Colonic mucosa (tissue), 4 donors: Measurements from ENCODE around the gene JAZF1. TPM values are rescaled to one million over a fixed set of nuclear protein-coding genes. Genes with fewer than 3 reads are reported as not detected.

Source experiments
- DNase-seq: peaks from one replicate; pipeline ENCODE4 v3.0.0-alpha.2; 2020
- H3K27ac ChIP-seq: fragments of 200-600 bp; one replicate; pipeline ENCODE4 v1.8.0; 2021
- H3K27me3 ChIP-seq: fragments of 200-600 bp; one replicate; pipeline ENCODE4 v1.8.0; 2021
- H3K36me3 ChIP-seq: fragments of 200-600 bp; one replicate; pipeline ENCODE4 v1.8.0; 2021
- H3K4me1 ChIP-seq: fragments of 200-600 bp; one replicate; pipeline ENCODE4 v1.8.0; 2021; ENCODE audit warnings: mild to moderate bottlenecking
- H3K4me3 ChIP-seq: fragments of 200-600 bp; one replicate; pipeline ENCODE4 v1.8.0; 2021
- H3K9ac ChIP-seq, 2 donors: one replicate each; pipeline ENCODE4 v1.7.0; 2013; ENCODE audit warnings: control low read depth in 2 of 2, low read depth in 2 of 2, low read length in 2 of 2
- H3K9me3 ChIP-seq: fragments of 200-600 bp; one replicate; pipeline ENCODE4 v1.8.0; 2021
- intact Hi-C: fragments of 100-400 bp; cut with DNase I; formaldehyde crosslinking; loops from one replicate; pipeline ENCODE4 v1.14.1; 2022
- total RNA-seq, 2 donors: library from RNA; stranded (reverse); fragmentation: NEBNext Ultra II Directional in 1 of 2; extraction: Animal tissue kit (Norgen Biotek cat#: 25700) in 1 of 2; gene quantifications; one replicate each; pipeline ENCODE4 v1.2.1, GENCODE V29; 2021
- TF ChIP-seq, protein P1 (sequence below): fragments of 200-600 bp; IDR thresholded peaks from one replicate; pipeline ENCODE4 v1.8.0; 2022; ENCODE audit warnings: antibody characterized with exemption, mild to moderate bottlenecking
- donor health status: healthy.
- donor health status: DM: no; HTN: no; CAD: no.
- donor health status: DM: no; HTN: no; CAD: no.

The JAZF1 gene
- total RNA-seq, 2 donors from 2014 or later: 1.8 to 10.1 TPM

DNA sequence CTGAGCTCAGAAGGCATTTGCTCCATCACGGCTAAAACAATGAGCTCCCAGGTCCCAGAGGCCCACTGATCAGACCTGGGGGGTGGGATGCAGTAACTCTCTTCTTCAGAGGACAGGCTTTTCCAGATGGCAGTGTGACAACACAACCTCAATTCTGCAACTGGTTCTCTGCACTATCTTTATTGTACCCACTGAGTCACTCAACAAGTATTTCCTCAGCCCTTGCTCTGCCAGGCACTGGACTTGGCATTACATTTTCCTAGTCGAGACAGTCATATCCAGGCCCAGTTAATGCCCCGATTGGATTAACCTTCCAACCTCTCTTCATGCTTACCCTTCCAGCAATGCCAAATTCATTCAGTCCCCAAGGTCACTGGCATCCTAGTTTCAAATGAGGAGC lies 72.6 kb downstream of the JAZF1 start:
- intact Hi-C loops: no loop called here
- Histone ChIP-seq H3K9ac (no peak overlapping the region), H3K27me3 (no peaks in the 10 kb centered on the region), H3K9me3 (no peaks in the 10 kb centered on the region), H3K4me3 (no peak overlapping the region), H3K27ac (no peak overlapping the region), H3K4me1 (no peaks in the 10 kb centered on the region), H3K36me3 (no peaks in the 10 kb centered on the region)
- TF ChIP-seq, protein P1, sequence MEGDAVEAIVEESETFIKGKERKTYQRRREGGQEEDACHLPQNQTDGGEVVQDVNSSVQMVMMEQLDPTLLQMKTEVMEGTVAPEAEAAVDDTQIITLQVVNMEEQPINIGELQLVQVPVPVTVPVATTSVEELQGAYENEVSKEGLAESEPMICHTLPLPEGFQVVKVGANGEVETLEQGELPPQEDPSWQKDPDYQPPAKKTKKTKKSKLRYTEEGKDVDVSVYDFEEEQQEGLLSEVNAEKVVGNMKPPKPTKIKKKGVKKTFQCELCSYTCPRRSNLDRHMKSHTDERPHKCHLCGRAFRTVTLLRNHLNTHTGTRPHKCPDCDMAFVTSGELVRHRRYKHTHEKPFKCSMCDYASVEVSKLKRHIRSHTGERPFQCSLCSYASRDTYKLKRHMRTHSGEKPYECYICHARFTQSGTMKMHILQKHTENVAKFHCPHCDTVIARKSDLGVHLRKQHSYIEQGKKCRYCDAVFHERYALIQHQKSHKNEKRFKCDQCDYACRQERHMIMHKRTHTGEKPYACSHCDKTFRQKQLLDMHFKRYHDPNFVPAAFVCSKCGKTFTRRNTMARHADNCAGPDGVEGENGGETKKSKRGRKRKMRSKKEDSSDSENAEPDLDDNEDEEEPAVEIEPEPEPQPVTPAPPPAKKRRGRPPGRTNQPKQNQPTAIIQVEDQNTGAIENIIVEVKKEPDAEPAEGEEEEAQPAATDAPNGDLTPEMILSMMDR: no peak
- DNase-seq: no peak

GRCh38 chr7:28106321-28106829 lies 74.2 kb downstream of the JAZF1 start:
- no peak overlapping the region for H3K27ac ChIP-seq
- H3K4me3 ChIP-seq: no peak overlapping the region
- H3K4me1 ChIP-seq: no peaks in the 10 kb centered on the region
- intact Hi-C loops: no loop called here
- TF ChIP-seq, protein P1: no peak
- no peak for DNase-seq
- no peak overlapping the region for H3K9ac ChIP-seq
- no peaks in the 10 kb centered on the region for H3K36me3 ChIP-seq
- no peaks in the 10 kb centered on the region for H3K27me3 ChIP-seq
- H3K9me3 ChIP-seq: no peaks in the 10 kb centered on the region

DNA sequence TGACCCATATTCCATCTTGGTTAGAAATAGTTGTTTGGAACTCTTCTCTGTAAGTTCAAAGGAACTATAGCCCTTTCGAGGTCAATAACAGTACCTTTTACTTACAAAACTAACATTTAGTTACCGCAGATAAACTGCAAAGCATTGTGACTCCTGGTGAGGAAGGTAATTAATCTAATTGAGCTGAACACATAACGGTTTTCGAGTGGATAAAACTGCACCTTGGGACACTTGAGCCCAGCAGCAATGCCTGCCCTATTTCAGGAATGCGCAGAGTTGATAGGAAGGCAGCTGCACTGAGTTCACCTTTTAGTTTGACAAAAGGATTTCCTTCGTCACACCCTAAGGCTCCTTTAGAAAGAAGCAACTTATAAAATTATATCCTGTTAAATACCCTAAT lies 75.4 kb downstream of the JAZF1 start:
- DNase-seq: no peak
- H3K27me3 ChIP-seq: no peaks in the 10 kb centered on the region
- H3K9ac ChIP-seq: no peak overlapping the region
- H3K9me3 ChIP-seq: no peaks in the 10 kb centered on the region
- no peak overlapping the region for H3K4me3 ChIP-seq
- no peak overlapping the region for H3K27ac ChIP-seq
- intact Hi-C loops: no loop called here
- H3K4me1 ChIP-seq: no peaks in the 10 kb centered on the region
- H3K36me3 ChIP-seq: no peaks in the 10 kb centered on the region
- TF ChIP-seq, protein P1: no peak

DNA sequence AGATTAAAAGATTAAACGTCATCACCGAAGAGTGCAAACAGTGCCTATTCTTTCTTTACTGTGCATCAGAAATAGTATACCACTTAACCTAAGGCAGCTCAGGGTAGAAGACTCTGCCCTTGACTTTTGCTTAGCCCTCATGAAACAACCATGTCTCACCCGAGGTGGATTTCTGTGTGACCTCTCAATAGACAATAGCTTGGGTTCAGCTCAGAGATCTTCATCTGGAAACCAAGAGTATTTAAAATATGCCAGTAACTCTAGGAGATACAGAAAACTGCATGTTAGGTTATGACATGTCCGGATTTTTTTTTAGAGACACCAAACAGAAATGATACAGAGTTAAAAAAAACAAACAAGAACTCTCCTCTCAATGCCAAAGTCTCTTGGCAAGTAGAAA lies 75.8 kb downstream of the JAZF1 start:
- no peaks in the 10 kb centered on the region for H3K4me1 ChIP-seq
- no peak overlapping the region for H3K27ac ChIP-seq
- intact Hi-C loops: no loop called here

DNA sequence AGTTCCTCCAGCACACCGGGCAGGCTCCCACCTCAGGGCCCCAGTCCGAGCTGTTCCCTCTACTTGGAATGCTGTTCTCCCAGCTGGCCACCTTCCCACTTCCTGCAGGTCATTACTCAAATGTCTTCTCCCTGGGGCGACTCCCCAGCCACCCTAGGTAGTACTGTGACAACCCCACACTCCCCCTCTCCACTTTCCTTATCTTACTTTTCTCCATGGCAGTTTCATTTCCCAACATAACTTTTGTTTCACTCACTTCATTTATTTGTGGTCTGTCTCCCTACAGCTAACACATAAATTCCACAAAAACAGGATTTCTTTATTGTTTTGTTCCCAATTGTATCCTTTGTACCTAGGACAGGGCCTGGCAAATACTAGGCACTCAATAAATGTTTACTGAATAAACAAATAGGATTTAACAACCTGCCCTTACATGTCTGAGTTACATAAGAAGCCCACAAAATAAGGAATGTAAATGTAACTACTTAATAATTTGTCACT lies 76.5 kb downstream of the JAZF1 start:
- no peak overlapping the region for H3K4me3 ChIP-seq
- H3K9me3 ChIP-seq: no peaks in the 10 kb centered on the region
- H3K9ac ChIP-seq: no peak overlapping the region
- TF ChIP-seq, protein P1: no peak
- no peaks in the 10 kb centered on the region for H3K27me3 ChIP-seq
- H3K36me3 ChIP-seq: no peaks in the 10 kb centered on the region
- intact Hi-C loops: no loop called here
- DNase-seq: no peak
- H3K4me1 ChIP-seq: no peaks in the 10 kb centered on the region
- no peak overlapping the region for H3K27ac ChIP-seq

More for the DNA sequence above, 75.8 kb downstream of the JAZF1 start:
- TF ChIP-seq, protein P1: no peak
- no peak overlapping the region for H3K4me3 ChIP-seq
- no peaks in the 10 kb centered on the region for H3K9me3 ChIP-seq
- no peak overlapping the region for H3K9ac ChIP-seq
- no peaks in the 10 kb centered on the region for H3K36me3 ChIP-seq
- no peak for DNase-seq
- H3K27me3 ChIP-seq: no peaks in the 10 kb centered on the region
